SK-N-DZ (cell line): ENCODE results near the gene CENPH. TPM values are rescaled to one million over a fixed set of nuclear protein-coding genes. Genes with fewer than 3 reads are reported as not detected.
"Not testable (repeated sequence)": the region's sequence is repeated elsewhere in the genome, so short reads cannot be mapped to it uniquely, and the experiment has no call there.

Experiments
- DNase-seq: peaks from one replicate; pipeline ENCODE4 v3.0.0-alpha.2; 2015; ENCODE audit warnings: low spot score
- polyA plus RNA-seq, 2 experiments: library from polyadenylated mRNA; depleted of rRNA; stranded (reverse); fragments of >200 nt; gene quantifications; 2 replicates each; pipeline ENCODE4 v1.2.3, GENCODE V29; 2014

The CENPH gene
- polyA plus RNA-seq (2014; cell fraction: cytosol; rRNA removed): 174 and 197 TPM in 2 replicates
- 53.7 and 85.1 TPM in 2 replicates for polyA plus RNA-seq (2014; cell fraction: nucleus; rRNA removed)

DNA sequence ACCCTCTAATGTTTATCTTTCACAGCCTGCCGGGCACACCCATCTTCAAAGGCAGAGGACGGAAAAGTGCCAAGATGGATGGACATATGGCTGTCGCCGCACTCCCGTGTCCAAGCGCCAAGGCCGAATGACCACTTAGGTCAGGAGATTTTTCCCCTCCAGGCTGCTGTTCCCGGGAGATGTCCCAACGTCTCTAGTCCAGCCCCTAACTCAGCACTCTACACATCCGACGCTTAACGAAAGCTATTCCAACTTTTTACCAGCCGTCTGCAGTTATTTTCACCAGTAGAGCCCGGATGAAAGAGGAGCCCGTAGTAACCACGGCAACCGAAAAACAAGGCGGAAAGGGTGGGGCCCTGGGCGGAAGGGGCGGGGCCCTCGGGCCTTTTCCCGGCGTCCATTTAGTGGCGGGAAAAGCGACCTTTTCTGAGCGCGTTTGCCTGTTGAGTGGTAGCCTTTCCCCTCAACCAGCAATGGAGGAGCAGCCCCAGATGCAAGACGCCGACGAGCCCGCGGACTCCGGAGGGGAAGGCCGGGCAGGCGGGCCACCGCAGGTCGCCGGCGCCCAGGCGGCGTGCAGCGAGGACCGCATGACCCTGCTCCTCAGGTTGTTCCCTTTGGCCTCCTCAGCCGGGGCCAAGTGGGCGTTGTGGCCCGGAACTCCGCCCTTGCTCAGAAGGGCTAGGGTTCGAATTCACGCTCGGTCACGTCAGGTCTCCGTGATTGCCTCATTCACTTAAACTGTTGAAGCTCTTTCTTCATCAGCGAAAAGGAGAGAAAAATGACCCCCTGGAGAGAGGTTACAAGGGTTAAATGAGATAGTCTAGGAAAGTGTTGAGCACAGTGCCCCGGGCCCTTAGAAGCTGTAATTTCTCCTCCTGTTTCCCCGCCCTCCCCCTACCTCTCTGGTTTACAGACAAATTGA, at the start of gene CENPH:
Gene CENPH, plus strand, starts transcription at position 422 of the 925 bp plus-strand sequence. Its CDS starts 52 bp downstream, at position 474.
- peak; percentile 91 for DNase-seq

DNA sequence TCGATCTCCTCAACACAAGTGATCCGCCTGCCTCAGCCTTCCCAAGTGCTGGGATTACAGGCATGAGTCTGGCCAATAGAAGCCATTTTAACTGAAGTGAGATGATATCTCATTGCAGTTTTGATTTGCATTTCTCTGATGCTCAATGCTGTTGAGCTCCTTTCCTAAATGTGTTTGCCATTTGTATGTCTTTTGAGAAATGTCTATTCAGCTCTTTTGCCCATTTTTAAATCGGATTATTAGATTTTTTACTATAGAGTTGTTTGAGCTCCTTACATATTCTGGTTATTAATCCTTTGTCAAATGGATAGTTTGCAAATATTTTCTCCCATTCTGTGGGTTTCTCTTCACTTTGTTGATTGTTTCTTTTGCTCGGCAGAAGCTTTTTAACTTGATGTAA, 49.1 kb upstream of the CENPH start:
- not testable (repeated sequence) for DNase-seq

DNA sequence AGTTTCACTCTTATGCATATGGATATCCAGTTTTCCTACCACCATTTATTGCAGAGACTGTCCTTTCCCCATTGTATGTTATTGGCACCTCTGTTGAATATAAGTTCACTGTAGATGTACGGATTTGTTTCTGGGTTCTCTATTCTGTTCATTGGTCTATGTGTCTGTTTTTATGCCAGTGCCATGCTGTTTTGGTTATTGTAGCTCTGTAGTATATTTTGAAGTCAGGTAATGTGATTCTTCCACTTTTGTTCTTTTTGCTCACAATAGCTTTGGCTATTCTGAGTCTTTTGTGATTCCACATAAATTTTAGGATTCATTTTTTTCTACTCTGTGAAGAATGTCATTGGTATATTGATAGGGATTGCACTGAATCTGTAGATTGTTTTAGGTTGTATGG, 48.6 kb upstream of the CENPH start:
- no peak for DNase-seq

- DNase-seq: not testable (repeated sequence)
Measured at GRCh38 chr5:69148576-69148975, 40.8 kb upstream of the CENPH start.

GRCh38 chr5:69148981-69149675, 40.3 kb upstream of the CENPH start:
- no peak for DNase-seq

DNA sequence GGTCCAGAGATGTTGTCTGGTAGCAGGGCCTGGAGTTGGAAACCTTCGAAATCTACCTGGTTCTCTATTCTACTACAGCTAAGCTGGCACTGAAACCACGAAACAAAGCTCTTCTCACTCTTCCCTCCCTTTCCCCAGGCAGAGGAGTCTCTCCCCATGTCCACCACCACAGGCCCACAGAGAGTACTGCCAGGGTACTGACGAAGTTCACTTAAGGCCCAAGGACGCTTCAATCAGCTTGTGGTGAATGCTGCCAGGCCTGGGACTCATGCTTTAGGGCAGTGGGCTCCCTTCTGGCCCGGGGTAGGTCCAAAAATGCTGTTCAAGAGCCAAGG, 39.7 kb upstream of the CENPH start:
- no peak for DNase-seq

DNA sequence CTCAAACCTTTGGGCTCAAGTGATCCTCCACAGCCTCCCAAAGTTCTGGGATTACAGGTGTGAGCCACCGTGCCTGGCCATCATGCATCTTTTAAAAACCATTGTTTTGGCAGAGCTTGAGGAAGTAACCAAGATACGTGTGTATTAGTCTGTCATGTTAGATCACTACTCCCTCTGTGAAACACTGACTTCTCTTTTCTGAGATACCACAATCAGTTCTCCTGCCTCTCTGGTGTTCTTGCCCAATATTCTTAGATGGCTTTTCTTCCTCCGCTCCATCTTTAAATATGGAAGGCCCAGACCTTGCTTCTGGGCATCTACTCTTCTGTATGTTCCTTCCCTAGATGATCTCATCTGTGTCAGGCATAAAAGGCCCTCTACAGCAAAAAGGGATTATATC, 36.7 kb upstream of the CENPH start:
- DNase-seq: no peak

DNA sequence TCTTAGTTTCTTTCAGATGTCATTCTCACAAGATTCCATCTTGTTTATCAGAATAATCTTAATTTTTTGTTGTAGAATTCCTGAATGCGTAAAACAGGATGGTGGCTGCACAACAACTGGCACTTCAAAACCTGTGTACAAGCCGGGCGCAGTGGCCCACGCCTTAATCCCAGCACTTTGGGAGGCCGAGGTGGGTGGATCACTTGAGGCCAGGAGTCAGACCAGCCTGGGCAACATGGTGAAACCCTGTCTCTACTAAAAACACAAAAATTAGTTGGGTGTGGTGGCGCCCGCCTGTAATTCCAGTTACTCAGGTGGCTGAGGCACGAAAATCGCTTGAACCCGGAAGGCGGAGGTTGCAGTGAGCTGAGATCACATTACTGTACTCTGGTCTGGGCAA, 32.9 kb upstream of the CENPH start:
- DNase-seq: no peak

DNA sequence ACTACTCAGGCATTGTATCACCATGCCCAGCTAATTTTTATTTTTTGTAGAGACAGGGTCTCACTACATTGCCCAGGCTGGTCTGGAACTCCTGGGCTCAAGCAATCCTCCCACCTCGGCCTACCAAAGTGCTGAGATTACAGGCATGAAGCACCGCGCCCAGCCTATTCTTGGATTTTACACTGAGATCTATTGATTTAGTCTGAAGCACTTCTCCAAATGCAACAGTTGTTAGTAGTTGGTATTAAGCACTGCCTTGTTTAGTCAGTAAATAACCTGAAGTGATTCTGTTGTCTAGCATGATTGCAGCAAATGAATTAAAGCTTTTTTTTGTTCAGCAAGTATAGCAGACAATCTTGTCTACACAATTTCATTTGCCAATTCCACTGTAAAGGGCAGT, 31.3 kb upstream of the CENPH start:
- DNase-seq: no peak

- DNase-seq: no peak
Measured at GRCh38 chr5:69160651-69161050, 28.7 kb upstream of the CENPH start.

- peak; percentile 98 for DNase-seq
Measured at GRCh38 chr5:69166686-69167492, 22.5 kb upstream of the CENPH start, which contains the start of gene CCNB1. Gene CCNB1, plus strand, starts transcription at chr5:69167150. Its CDS starts 113 bp downstream, at chr5:69167263.

DNA sequence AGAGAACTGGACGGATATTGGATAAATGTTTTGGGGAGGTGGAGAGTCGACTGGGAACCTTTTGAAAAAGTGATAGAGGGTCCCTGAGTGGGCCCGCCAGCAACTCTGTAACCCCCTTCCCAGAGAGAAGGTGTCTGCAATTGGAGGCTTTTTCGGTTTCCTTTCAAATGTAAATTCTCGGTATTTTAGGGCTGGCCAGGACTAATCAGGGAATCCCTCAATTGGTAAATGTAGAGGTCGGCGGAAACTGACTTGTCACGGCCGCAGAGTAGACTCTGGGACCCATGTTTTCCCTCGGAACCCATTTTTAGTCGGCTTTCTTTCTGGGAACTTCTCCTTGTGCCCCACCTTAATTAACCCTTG, 21.9 kb upstream of the CENPH start:
- DNase-seq: no peak

DNA sequence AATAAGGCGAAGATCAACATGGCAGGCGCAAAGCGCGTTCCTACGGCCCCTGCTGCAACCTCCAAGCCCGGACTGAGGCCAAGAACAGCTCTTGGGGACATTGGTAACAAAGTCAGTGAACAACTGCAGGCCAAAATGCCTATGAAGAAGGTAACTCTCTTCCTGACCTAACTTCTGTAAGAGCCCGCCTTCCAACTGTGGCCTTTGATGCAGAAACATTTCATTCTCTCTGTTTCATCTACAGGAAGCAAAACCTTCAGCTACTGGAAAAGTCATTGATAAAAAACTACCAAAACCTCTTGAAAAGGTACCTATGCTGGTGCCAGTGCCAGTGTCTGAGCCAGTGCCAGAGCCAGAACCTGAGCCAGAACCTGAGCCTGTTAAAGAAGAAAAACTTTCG, 21.5 kb upstream of the CENPH start:
- DNase-seq: no peak

DNA sequence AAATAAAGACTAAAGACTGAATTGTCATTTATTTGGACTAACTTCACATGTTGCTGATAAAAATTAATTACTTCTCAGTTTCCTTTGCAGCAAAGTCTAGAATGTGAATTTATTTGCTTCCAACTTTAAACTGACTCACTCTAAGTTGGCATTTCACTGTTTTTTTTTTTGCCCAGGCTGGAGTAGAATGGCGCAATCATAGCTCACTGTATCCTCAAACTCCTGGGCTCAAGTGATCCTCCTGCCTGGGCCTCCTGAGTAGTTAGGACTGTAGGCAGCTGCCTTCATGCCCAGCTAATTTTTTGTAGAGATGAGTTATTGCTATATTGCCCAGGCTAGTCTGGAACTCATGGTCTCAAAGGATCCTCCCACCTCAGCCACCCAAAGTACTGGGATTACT, 18.9 kb upstream of the CENPH start:
- no peak for DNase-seq

- no peak for DNase-seq
Measured at GRCh38 chr5:69170969-69171368, 18.4 kb upstream of the CENPH start.

DNA sequence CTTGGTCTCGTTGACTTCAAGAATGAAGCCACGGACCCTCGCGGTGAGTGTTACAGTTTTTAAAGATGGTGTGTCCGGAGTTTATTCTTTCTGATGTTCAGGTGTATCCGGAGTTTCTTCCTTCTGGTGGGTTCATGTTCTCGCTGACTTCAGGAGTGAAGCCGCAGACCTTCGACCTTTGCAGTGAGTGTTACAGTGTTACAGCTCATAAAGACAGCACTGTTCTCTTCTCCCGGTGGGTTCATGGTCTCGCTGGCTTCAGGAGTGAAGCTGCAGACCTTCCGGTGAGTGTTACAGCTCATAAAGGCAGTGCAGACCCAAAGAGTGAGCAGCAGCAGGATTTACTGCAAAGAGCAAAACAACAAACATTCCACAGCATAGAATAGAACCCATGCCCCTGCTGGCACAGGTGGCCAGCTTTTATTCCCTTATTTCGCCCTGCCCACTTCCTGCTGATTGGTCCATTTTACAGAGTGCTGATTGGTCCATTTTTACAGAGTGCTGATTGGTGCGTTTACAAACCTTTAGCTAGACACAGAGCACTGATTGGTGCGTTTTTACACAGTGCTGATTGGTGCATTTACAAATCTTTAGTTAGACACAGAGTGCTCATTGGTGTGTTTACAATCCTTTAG, 7.6 kb upstream of the CENPH start:
- not testable (repeated sequence) for DNase-seq

DNA sequence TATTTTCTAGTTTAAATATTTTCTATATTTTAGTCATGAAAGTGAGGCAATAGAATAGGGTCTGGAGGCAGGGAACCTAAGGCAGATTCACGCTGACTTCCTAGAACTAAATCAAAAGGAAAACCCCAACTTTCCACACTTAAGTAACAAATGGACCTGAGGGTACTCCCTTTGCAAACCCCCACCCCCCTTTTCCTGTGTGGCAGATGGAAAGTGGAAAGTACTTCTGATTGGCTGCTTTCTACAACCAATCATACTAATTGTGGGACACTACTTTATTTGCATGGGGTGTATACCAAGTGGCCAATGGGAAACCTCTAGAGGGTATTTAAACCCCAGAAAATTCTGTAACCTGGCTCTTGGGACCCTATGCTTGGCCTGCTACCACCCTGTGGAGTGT, 4.8 kb upstream of the CENPH start:
- DNase-seq: no peak

DNA sequence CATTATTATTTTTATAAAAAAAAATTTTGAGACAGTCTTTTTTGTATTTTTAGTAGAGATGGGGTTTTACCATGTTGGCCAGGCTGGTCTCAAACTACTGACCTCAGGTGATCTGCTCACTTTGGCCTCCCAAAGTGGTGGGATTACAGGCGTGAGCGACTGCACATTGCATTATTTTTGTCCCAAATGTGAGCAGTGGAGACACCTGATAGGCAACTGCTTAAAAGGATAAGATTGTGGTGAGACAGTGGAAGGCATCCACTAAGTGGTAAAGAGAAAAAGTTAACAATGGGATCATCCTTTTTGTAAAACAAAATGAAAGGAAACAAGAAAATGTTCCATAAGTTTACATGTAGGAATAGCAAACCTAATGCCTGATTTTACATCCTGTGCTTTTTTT, 2.0 kb upstream of the CENPH start:
- DNase-seq: no peak

DNA sequence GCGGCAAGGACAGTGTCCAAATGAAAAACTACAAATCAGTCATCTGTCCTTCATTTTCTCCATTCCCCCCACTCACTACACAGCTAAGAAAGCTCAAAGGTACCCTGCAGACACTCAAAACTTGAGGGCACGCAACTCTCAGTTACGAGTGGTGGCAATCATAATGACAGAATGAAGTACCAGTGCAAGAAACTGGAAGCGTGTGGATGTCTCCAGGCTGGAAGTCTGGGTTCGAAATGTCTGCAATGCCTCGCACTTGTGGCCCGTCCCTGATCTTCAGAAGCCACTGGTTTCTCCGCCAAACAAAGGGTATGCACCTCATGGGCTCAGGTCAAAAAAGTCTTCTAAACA, 597 bp upstream of the CENPH start:
- no peak for DNase-seq

DNA sequence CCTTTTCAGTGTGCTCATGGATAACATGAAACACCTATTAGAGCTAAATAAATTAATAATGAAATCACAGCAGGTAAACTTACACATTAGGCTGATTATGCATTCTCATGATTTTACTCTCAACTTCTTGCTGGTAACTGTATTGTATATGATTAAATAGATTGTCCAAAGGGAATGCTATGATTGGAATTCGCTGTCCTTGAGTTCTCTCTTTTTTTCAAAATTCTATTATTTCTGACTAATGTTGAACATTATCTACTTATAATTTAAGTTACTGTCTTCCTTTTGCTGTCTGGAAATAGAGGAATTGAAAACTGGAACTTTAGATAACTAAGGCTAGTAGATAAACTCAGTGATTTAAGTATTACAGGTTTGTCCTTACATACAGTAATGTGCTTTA, 13.1 kb downstream of the CENPH start:
- no peak for DNase-seq

- DNase-seq: no peak
Measured at GRCh38 chr5:69206528-69207190, 17.3 kb downstream of the CENPH start.
